NOMO-1 treated with DMSO at 0.1 percent for 48 hours (cell line): ENCODE measurements around the gene IGFBPL1.

Experiments used
- DNase-seq: peaks from one replicate; lab custom pipeline; 2025; ENCODE audit not compliant: unreplicated experiment; lab: John Stamatoyannopoulos, UW

Gene IGFBPL1

GRCh38 chr9:38432922-38433510 lies 8.8 kb upstream of the IGFBPL1 start:
- no peak for DNase-seq

GRCh38 chr9:38431116-38431515 lies 6.9 kb upstream of the IGFBPL1 start:
- DNase-seq: no peak

GRCh38 chr9:38428062-38428461 lies 3.8 kb upstream of the IGFBPL1 start:
- DNase-seq: no peak

GRCh38 chr9:38424918-38425317 lies 664 bp upstream of the IGFBPL1 start:
- DNase-seq: no peak

- DNase-seq: no peak
Observed at GRCh38 chr9:38423273-38423972, 831 bp downstream of the IGFBPL1 start.

GRCh38 chr9:38422555-38423260 lies 1.5 kb downstream of the IGFBPL1 start:
- DNase-seq: no peak

- DNase-seq: no peak
Observed at GRCh38 chr9:38421498-38422211, 2.6 kb downstream of the IGFBPL1 start.

GRCh38 chr9:38419181-38419580 lies 5.1 kb downstream of the IGFBPL1 start:
- no peak for DNase-seq

- DNase-seq: no peak
Observed at GRCh38 chr9:38418366-38418765, 5.9 kb downstream of the IGFBPL1 start.

GRCh38 chr9:38417003-38417945 lies 7.0 kb downstream of the IGFBPL1 start:
- no peak for DNase-seq

- DNase-seq: no peak
Observed at GRCh38 chr9:38416461-38416860, 7.8 kb downstream of the IGFBPL1 start.

- no peak for DNase-seq
Observed at GRCh38 chr9:38415856-38416255, 8.4 kb downstream of the IGFBPL1 start.

- DNase-seq: no peak
Observed at GRCh38 chr9:38414040-38414723, 10.1 kb downstream of the IGFBPL1 start.

- no peak for DNase-seq
Observed at GRCh38 chr9:38413283-38413682, 11.0 kb downstream of the IGFBPL1 start.

- DNase-seq: no peak
Observed at GRCh38 chr9:38412751-38413150, 11.5 kb downstream of the IGFBPL1 start.

GRCh38 chr9:38408719-38409118 lies 15.5 kb downstream of the IGFBPL1 start:
- no peak for DNase-seq

GRCh38 chr9:38406476-38407186 lies 17.6 kb downstream of the IGFBPL1 start:
- DNase-seq: no peak

GRCh38 chr9:38405785-38406184 lies 18.5 kb downstream of the IGFBPL1 start:
- no peak for DNase-seq

GRCh38 chr9:38404314-38404713 lies 19.9 kb downstream of the IGFBPL1 start:
- no peak for DNase-seq
